GM12864 (cell line): Measurements from ENCODE around the gene LTBP1.

Experiments
- DNase-seq: peaks from one replicate; pipeline ENCODE4 v3.0.0-alpha.2; 2011; ENCODE audit warnings: low read depth
- H3K4me3 ChIP-seq: 2 replicates; pipeline ENCODE4 v1.5.1; 2011; ENCODE audit warnings: mild to moderate bottlenecking, low read depth, low read length, control low read depth
- TF ChIP-seq, protein P1 (sequence below): IDR thresholded peaks from 2 replicates; pipeline ENCODE4 v1.5.1; 2011; ENCODE audit warnings: low read depth, mild to moderate bottlenecking, moderate library complexity, low read length, control low read depth, inconsistent platforms; ENCODE audit errors: missing control alignments

The LTBP1 gene

DNA sequence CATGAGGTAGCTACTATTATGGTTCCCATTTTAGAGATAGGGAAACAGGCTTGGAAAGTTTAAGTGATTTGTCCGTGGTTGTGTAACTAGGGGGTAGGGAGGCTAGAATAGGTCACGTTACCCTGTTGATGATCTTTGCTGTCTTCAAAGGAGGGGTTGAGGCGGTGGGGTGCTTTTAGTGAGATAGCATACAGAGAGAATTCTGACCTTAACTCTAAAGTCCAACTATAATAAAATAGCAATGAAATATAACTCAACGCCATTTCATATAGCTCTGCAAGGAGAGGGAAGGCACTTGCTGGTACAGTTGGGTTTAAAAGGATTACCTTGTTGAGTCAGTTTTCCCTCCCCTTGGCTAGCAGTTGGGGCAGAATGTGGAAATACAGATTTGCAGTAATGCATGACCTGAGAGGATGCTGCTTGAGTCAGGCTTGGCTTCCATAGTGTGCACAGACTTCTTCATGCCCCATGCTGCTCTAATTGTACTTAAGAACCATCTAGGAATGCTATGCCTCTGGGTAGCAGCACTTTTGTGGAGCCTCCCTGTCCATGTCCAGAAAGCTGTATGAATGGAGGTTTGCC, 143.9 kb downstream of the LTBP1 start:
- no peak overlapping the region for H3K4me3 ChIP-seq
- DNase-seq = no peak
- TF ChIP-seq, protein P1, sequence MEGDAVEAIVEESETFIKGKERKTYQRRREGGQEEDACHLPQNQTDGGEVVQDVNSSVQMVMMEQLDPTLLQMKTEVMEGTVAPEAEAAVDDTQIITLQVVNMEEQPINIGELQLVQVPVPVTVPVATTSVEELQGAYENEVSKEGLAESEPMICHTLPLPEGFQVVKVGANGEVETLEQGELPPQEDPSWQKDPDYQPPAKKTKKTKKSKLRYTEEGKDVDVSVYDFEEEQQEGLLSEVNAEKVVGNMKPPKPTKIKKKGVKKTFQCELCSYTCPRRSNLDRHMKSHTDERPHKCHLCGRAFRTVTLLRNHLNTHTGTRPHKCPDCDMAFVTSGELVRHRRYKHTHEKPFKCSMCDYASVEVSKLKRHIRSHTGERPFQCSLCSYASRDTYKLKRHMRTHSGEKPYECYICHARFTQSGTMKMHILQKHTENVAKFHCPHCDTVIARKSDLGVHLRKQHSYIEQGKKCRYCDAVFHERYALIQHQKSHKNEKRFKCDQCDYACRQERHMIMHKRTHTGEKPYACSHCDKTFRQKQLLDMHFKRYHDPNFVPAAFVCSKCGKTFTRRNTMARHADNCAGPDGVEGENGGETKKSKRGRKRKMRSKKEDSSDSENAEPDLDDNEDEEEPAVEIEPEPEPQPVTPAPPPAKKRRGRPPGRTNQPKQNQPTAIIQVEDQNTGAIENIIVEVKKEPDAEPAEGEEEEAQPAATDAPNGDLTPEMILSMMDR = no peak

DNA sequence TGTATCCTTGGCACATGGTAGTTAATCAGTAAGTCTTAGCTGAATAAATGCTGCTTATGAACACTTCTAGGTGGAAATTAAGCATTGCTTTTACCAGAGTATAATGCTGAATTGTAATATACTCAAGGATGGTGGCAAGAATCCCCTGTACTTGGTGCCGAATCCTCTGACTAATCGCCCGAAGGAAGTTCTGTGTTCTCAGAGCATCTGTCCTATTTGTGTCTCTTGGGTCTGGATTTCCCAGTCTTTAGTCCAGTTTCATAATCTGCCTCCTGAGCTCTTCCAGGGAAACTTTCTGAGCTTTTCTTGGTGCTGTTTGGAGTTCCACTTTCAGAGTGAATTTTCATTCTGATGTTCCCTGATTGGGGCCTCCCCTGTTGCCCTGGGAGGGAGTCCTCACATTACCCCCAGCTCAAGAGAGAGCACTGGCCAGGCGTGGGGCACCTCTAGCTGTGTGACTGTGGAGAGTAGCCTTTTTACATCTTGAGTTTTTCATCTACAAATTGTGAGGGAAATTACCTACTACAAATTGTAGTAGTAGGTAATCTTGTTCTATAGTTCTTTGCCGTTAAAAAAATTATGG, 144.9 kb downstream of the LTBP1 start:
- H3K4me3 ChIP-seq = no peak overlapping the region
- DNase-seq = no peak
- TF ChIP-seq, protein P1 = no peak

DNA sequence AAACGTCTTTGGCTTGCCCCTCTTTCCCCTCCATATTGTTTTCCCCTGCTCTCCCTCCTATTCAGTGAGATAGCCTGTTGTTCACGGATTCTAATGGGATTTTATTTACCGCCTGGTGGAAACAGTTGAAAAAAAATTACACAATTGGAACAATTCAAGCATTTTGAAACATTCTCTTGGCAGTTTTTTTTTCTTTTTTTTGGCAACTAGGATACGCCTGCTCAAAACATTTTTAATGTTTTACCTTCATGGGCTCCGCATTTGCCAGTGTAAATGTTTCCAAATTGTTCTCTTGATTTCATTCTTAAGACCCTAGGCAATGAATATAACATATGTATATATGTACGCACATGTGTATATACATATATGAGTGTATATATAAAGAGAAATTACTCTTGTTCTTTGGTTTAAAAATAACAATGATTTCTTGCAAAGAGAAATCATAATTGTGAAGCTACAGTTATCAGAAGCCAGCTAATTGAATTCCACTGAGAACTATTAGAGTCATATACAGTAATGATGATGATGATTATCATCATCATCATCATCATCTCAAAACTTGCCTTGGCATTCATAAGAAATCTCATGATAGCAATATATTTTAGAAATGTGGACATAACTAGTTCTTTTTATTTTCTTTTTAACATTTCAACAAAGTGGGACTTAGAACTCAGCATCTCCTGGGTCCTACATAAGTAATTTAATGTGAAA, 146.7 kb downstream of the LTBP1 start:
- TF ChIP-seq, protein P1 = no peak
- H3K4me3 ChIP-seq = no peak overlapping the region
- DNase-seq = no peak

DNA sequence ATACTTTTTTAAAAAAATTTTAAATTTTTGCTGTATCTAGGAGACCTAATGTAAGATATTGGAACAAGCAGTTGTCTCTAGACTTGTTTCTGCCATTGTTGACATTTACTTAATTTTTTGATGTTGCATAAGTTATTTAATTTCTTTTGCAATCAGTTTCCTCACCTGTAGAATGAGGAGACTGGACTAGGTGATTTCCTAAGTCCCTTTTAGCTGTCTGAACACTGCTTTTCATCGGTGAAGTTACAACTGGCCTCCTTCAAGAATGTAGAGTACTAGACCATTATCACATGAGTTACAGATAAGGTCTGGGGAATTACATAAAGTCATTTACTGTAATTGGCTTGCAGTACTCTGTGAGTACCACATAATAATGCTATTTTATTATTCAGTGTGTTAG, 147.6 kb downstream of the LTBP1 start:
- TF ChIP-seq, protein P1 = no peak
- DNase-seq = no peak

DNA sequence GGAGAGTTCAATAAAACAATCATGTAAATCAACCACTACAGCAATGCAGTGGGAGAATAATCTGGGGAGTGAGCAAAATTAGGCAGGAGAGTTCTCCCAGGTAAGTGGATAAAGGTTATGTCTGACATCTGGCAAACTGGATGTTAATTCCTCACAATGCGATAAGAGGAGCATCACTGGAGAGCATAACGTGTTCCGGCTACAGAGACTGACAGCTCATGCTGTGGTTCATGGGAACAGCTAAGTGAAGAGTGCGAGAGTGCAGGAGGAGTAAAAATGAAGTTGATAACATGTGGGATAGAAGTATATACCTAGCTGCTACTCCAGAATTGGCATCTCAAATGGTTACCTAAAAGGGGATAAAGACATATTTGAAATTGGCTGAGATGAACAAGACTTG, 153.2 kb downstream of the LTBP1 start:
- DNase-seq = no peak
- no peak overlapping the region for H3K4me3 ChIP-seq
- TF ChIP-seq, protein P1 = no peak

More for the DNA sequence above, 147.6 kb downstream of the LTBP1 start:
- no peak overlapping the region for H3K4me3 ChIP-seq

DNA sequence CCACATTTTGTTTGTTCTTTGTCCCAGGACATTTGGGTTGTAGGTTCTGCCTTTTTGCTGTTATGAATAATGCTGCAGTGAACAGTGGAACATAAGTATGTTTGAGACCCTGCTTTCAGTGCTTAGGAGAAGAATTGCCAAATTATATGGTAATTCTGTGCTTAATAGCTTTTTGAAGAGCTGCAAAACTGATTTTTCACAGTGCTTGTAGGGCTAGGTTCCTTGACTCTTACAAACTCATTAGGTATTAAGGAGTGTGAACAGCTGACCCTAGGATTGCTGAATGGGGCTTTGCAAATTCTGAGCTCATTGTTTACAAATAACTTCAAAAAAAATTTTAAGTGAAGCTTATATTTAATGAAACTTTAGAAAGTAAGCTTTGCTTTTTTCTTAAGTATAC, 154.2 kb downstream of the LTBP1 start:
- no peak for DNase-seq
- no peak overlapping the region for H3K4me3 ChIP-seq
- TF ChIP-seq, protein P1 = no peak
